A549 (cell line): ENCODE results near the gene ABHD12. TPM values are rescaled to one million over a fixed set of nuclear protein-coding genes. Genes with fewer than 3 reads are reported as not detected.

Experiments
- ATAC-seq, 2 experiments: fragments of 200-7000 bp in 1 of 2; fragments of >200 bp in 1 of 2; cut with Nextera tagmentation in 1 of 2; cut with Tn5 transposase in 1 of 2; 3 replicates each; pipeline versions ENCODE4 v1.8.0 to v1.9.1; 2018 to 2020; ENCODE audit warnings: mild to moderate bottlenecking in 1 of 2, moderate library complexity in 1 of 2
- CTCF ChIA-PET: fragments of 300-600 bp; sonication (Branson Sonifier 250); formaldehyde crosslinking; extraction: SDS; loops from one replicate; lab custom pipeline; 2021; ENCODE audit warnings: antibody characterized with exemption, inconsistent platforms; lab: Yijun Ruan, JAX
- POLR2A ChIA-PET: fragments of 350-600 bp; formaldehyde crosslinking; extraction: SDS; loops from one replicate; lab custom pipeline; 2021; ENCODE audit warnings: antibody characterized with exemption, inconsistent platforms; lab: Yijun Ruan, JAX
- DNase-seq, 2 experiments: peaks; one replicate each; pipeline versions ENCODE4 v3.0.0 to v3.0.0-alpha.2; 2011 to 2016; ENCODE audit warnings: low read depth in 1 of 2, low spot score in 1 of 2
- FAIRE-seq: peaks from 2 replicates; lab custom pipeline; 2011; peaks lifted over from hg19 to GRCh38; lab: Jason Lieb, UNC
- H3K27ac ChIP-seq, 2 experiments: fragments of >200 bp; sonication (Bioruptor Twin); formaldehyde crosslinking; 3 replicates each; pipeline ENCODE4 v1.5.1; 2016 to 2017
- H3K4me1 ChIP-seq: fragments of >200 bp; sonication (Bioruptor Twin); formaldehyde crosslinking; 3 replicates; pipeline ENCODE4 v1.6.1; 2016
- H3K4me2 ChIP-seq: fragments of >200 bp; sonication (Bioruptor Twin); formaldehyde crosslinking; 3 replicates; pipeline ENCODE4 v1.6.1; 2016
- H3K4me3 ChIP-seq: fragments of >200 bp; sonication (Bioruptor Twin); formaldehyde crosslinking; 3 replicates; pipeline ENCODE4 v1.5.1; 2016
- H3K9me3 ChIP-seq: fragments of >200 bp; sonication (Bioruptor Twin); formaldehyde crosslinking; 3 replicates; pipeline ENCODE4 v1.6.1; 2016
- BCL3 ChIP-seq: fragments of >200 bp; sonication (Bioruptor Twin); formaldehyde crosslinking; IDR thresholded peaks from 3 replicates; pipeline ENCODE4 v1.6.1; 2016
- CEBPB ChIP-seq, 2 experiments: fragments of >200 bp in 1 of 2; sonication (Bioruptor Twin) in 1 of 2; formaldehyde crosslinking in 1 of 2; IDR thresholded peaks; 2 replicates each; pipeline ENCODE4 v1.6.1; 2012 to 2016
- CHD2 ChIP-seq: fragments of 150-350 bp; IDR thresholded peaks from 2 replicates; pipeline ENCODE4 v1.6.1; 2014; ENCODE audit warnings: low read length; ENCODE audit not compliant: partially characterized antibody
- EHF ChIP-seq: fragments of 250-450 bp; sonication (Bioruptor Pico); IDR thresholded peaks from 2 replicates; pipeline ENCODE4 v1.5.0; 2020; ENCODE audit warnings: mild to moderate bottlenecking
- EHMT2 ChIP-seq: fragments of 200-600 bp; sonication (generic); IDR thresholded peaks from 2 replicates; pipeline ENCODE4 v1.6.1; 2016; ENCODE audit warnings: antibody characterized with exemption, low read depth, mild to moderate bottlenecking, moderate library complexity
- EP300 ChIP-seq, 2 experiments: fragments of >200 bp; sonication (Bioruptor Twin); formaldehyde crosslinking; IDR thresholded peaks; 2 replicates in 1 of 2; 3 replicates in 1 of 2; pipeline ENCODE4 v1.6.1; 2016 to 2017
- GATA3 ChIP-seq: IDR thresholded peaks from 2 replicates; pipeline ENCODE4 v1.6.1; 2012; ENCODE audit warnings: borderline replicate concordance
- HDAC2 ChIP-seq: fragments of 200-600 bp; sonication (generic); IDR thresholded peaks from 2 replicates; pipeline ENCODE4 v1.6.1; 2016
- JUNB ChIP-seq: fragments of >200 bp; sonication (Bioruptor Twin); formaldehyde crosslinking; IDR thresholded peaks from 2 replicates; pipeline ENCODE4 v1.6.1; 2016
- MAFK ChIP-seq: fragments of 450-650 bp; IDR thresholded peaks from 2 replicates; pipeline ENCODE4 v1.6.1; 2014; ENCODE audit not compliant: partially characterized antibody
- NFE2L2 ChIP-seq: fragments of 150-350 bp; conservative IDR thresholded peaks from 2 replicates; pipeline ENCODE4 v1.6.1; 2014; ENCODE audit warnings: low read length
- POLR2A ChIP-seq: IDR thresholded peaks from 2 replicates; pipeline ENCODE4 v1.6.1; 2012; ENCODE audit warnings: mild to moderate bottlenecking, low read length
- POLR2AphosphoS2 ChIP-seq: conservative IDR thresholded peaks from 2 replicates; pipeline ENCODE4 v1.6.1; 2012; ENCODE audit warnings: low read length, improper control_type of control experiment, inconsistent platforms
- RARB ChIP-seq: fragments of 250-450 bp; sonication (Bioruptor Pico); IDR thresholded peaks from 2 replicates; pipeline ENCODE4 v1.8.0; 2021; ENCODE audit warnings: mild to moderate bottlenecking, moderate library complexity
- RCOR1 ChIP-seq: fragments of 150-350 bp; IDR thresholded peaks from 2 replicates; pipeline ENCODE4 v1.6.1; 2014; ENCODE audit warnings: antibody characterized with exemption, low read length, low read depth
- REST ChIP-seq: fragments of 200-600 bp; sonication (generic); IDR thresholded peaks from 2 replicates; pipeline ENCODE4 v1.6.1; 2016; ENCODE audit warnings: antibody characterized with exemption, mild to moderate bottlenecking, moderate library complexity
- SMC3 ChIP-seq: fragments of >200 bp; sonication (Bioruptor Twin); formaldehyde crosslinking; IDR thresholded peaks from 3 replicates; pipeline ENCODE4 v1.6.1; 2018; ENCODE audit warnings: inconsistent platforms
- SREBF2 ChIP-seq: fragments of 450-650 bp; IDR thresholded peaks from 2 replicates; pipeline ENCODE4 v1.6.1; 2014; ENCODE audit warnings: mild to moderate bottlenecking, moderate library complexity
- TFCP2L1 ChIP-seq: fragments of 250-450 bp; sonication (Bioruptor Pico); IDR thresholded peaks from 2 replicates; pipeline ENCODE4 v1.5.0; 2021; ENCODE audit warnings: mild to moderate bottlenecking
- ZSCAN20 ChIP-seq: fragments of 250-450 bp; sonication (Bioruptor Pico); IDR thresholded peaks from 2 replicates; pipeline ENCODE4 v1.8.0; 2022; ENCODE audit warnings: mild to moderate bottlenecking, moderate library complexity
- WGBS: methylation state at CpG from one replicate; pipeline ENCODE4 v1.1.6; 2017; ENCODE audit errors: missing lambda C conversion rate; 5-methylcytosine and 5-hydroxymethylcytosine counted together
- polyA plus RNA-seq, 4 experiments: library from polyadenylated mRNA; depleted of rRNA in 3 of 4; stranded (reverse); fragments of >200 nt; fragmentation: RNase III in 1 of 4; extraction: RNeasy Plus Mini Kit Qiagen cat#74134 plus additional on column Dnase treatment in 1 of 4; gene quantifications; 2 replicates in 3 of 4; 3 replicates in 1 of 4; pipeline ENCODE4 v1.2.3, GENCODE V29; 2011 to 2017

The ABHD12 gene
- polyA plus RNA-seq, 2 of the 4 experiments (the other 2 are of a cell fraction), result 54.3 to 101 TPM

DNA sequence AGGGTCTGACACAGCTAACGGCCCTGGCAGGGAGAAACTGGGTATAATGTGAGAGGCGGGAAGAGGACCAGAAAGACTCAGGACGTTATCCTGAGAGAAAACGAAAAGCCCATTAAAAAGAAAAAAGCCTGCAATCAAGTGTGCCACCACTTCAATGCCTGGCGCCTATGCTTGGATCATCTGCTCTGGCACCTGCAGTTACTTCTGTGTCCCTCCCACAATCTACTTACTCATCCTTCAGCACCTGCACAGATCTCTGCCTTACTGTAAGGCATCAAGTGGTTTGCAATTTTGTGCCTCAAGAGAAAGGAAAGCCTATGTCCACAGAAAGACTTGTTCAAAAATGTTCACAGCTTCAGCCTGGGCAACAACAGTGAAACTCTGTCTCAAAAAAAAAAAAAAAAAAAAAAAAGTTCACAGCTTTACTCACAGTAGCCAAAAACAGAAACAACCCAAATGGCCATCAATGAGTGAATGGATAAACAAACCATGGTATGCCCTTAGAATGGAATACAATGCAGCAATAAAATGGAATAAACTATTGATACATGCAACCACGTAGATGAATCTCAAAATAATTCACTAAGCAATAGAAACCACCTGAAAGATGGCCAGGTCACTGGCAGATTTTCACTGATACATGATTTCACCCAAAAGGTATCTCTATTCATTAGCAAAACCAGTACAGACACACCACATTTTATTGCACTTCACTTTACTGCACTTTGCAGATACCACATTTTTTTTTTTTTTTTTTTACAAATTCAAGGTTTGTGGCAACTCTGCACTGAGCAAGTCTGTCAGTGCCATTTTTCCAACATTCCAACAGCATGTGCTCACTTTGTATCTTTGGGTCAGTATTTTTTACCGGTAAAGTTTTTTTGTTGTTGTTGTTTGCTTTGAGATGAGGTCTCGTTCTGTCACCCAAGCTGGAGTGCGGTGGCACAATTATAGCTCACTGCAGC is 48.6 kb downstream of the ABHD12 start:
- no peaks in the 10 kb centered on the region for H3K9me3 ChIP-seq
- H3K27ac ChIP-seq, result no peak overlapping the region
- no peak overlapping the region for H3K4me2 ChIP-seq
- no peak for DNase-seq
- FAIRE-seq, result no peak
- ChIA-PET CTCF (interaction anchor here (1.3 to 6.3 kb wide), 3 partner anchors 15 to 57 kb away, joined by 5 to 35 read pairs (median 8); no protein-coding TSS in a partner anchor), POLR2A (no interaction called here)
- peaks cover 22% of the 10 kb centered on the region; the same call in 2 of the 3 replicates for H3K4me1 ChIP-seq
- ATAC-seq, result no peak
- H3K4me3 ChIP-seq, result no peak overlapping the region
- WGBS, result 86% methylated on average over 9 of the region's 9 CpGs
- TF ChIP-seq NFE2L2, result no peak
- TF ChIP-seq EP300 (IDR thresholded peaks at IDR 0.05), result no peak

- ChIA-PET POLR2A (no interaction called here), CTCF (interaction anchor here (1.3 to 6.3 kb wide), 6 partner anchors 12 to 59 kb away, joined by 4 to 45 read pairs (median 6); no protein-coding TSS in a partner anchor)
- Histone ChIP-seq H3K4me2 (no peak overlapping the region), H3K4me3 (no peak overlapping the region), H3K27ac (no peak overlapping the region), H3K9me3 (no peaks in the 10 kb centered on the region), H3K4me1 (peaks cover 24% of the 10 kb centered on the region; the same call in 2 of the 3 replicates)
- 76% methylated on average over 1 of the region's 1 CpG for WGBS
- ATAC-seq, result no peak
- no peak for TF ChIP-seq POLR2A
- no peak for TF ChIP-seq CHD2
- peak; percentile 56 for FAIRE-seq
- DNase-seq, result no peak
Observed at GRCh38 chr20:25340380-25340779, 50.3 kb downstream of the ABHD12 start.

DNA sequence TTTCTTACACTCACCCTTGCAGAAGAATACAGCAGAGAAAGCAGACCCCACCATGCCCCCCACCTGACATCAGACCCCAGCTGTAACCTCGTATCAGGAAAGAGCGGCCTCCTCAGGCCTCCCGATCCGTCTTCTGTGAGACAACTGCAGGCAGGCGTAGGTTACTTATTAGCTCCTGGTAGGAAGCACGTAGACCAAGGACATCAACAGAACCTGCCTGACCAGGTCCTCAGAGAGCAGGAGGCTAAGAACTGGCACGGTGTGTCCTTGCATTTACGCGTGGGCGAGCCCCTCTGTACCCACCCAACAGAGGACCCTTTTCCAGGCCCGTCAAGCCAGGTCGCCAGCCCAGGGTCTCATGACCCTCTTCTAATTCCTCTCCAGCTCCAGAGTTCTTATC is 51.0 kb downstream of the ABHD12 start:
- WGBS, result 91% methylated on average over 12 of the region's 12 CpGs
- no peak overlapping the region for H3K4me3 ChIP-seq
- TF ChIP-seq REST, result no peak
- no peak for TF ChIP-seq JUNB
- TF ChIP-seq EHF (CRISPR knock-in tag), result no peak
- TF ChIP-seq EHMT2, result no peak
- TF ChIP-seq CEBPB (IDR thresholded peaks at IDR 0.05), result no peak
- no peak for TF ChIP-seq POLR2AphosphoS2
- no peak for TF ChIP-seq NFE2L2
- TF ChIP-seq RCOR1, result no peak
- TF ChIP-seq BCL3, result no peak
- TF ChIP-seq SMC3, result no peak
- no peak for TF ChIP-seq MAFK
- no peak for TF ChIP-seq TFCP2L1 (CRISPR knock-in tag)
- no peak for TF ChIP-seq HDAC2
- TF ChIP-seq SREBF2, result no peak
- TF ChIP-seq ZSCAN20 (CRISPR knock-in tag), result no peak
- no peak for TF ChIP-seq GATA3
- TF ChIP-seq RARB (CRISPR knock-in tag), result no peak
- DNase-seq, result no peak
- H3K4me1 ChIP-seq, result peaks cover 24% of the 10 kb centered on the region; the same call in 2 of the 3 replicates
- FAIRE-seq, result no peak
- no peak for ATAC-seq
- no peak overlapping the region for H3K4me2 ChIP-seq
- H3K9me3 ChIP-seq, result no peaks in the 10 kb centered on the region
- POLR2A ChIA-PET, result no interaction called here
- no peak overlapping the region for H3K27ac ChIP-seq
- CTCF ChIA-PET, result interaction anchor here (0.9 to 6.3 kb wide), 5 partner anchors 19 to 60 kb away, joined by 4 to 45 read pairs (median 8); no protein-coding TSS in a partner anchor
